Activated T-helper 1 cell treated with Interleukin-2 at 50 U/mL for 16 hours (primary cell): ENCODE results near the gene WDSUB1.

Source experiments
- DNase-seq: peaks from one replicate; pipeline ENCODE4 v3.0.0-alpha.2; 2020; ENCODE audit warnings: low read depth

Gene WDSUB1

GRCh38 chr2:159225025-159226016, 61.2 kb downstream of the WDSUB1 start:
- DNase-seq = no peak

DNA sequence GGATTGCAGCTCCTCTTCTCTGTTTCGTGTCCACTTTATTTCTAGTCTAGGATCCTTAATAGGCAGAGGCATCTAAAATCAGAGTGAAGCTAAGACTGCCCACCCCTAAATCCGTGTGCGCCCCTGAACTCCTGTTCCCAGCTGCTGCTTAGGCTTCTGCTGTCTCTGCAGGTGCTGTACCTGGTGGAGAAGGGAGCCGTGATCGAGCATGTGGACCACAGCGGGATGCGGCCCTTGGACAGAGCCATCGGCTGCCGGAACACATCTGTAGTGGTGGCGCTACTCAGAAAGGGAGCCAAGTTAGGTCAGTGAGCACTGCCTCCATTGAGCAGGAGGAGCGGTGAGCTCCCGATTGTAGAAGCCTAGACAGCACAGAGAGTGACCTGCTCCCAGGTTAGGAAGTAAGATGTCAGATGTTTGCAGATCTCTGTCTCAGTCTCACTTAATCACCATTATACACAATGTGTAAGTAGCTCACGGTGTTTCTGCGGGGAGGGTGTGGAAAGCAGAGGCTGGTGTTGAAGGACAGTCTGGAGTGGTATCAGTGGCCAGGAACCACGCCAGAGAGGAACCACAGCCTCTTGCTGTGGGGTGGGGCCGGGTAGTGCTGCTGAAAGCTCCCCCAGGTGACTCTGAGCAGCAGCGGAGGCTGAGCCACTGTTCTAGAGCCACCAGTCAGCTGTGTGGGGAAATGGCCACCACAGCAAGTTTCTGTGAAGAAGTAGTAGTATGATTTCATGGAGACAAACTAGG, 62.3 kb downstream of the WDSUB1 start:
- no peak for DNase-seq

DNA sequence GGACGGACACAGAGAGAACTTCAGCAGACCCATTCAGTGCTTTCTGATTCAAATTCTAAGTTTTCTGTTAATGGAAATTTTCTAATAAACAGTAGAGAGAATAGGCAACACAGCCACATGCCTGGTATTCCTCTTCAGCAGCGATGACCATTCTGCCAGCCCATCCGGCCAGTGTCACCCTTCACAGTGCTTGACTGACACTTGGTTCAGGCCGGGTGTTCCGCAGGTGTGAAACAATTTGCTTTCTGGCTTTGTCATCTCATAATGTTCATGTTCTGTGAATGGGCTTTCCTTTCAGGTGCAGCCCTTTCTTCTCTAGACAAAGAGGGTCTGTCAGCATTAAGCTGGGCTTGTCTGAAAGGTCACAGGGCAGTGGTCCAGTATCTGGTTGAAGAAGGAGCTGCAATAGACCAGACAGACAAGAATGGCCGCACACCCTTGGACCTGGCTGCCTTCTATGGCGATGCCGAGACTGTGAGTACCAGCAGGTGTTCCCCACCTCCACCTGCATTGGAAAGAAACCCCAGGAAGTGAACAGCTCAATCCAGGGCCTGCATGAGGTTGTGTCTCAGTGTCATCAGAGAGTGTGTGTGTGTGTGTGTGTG, 67.0 kb downstream of the WDSUB1 start:
- no peak for DNase-seq

GRCh38 chr2:159218389-159218788, 68.1 kb downstream of the WDSUB1 start:
- DNase-seq = no peak

GRCh38 chr2:159217676-159218075, 68.8 kb downstream of the WDSUB1 start:
- DNase-seq = no peak

- DNase-seq = no peak
Measured at GRCh38 chr2:159215116-159215515, 71.4 kb downstream of the WDSUB1 start.

- no peak for DNase-seq
Measured at GRCh38 chr2:159214325-159214865, 72.1 kb downstream of the WDSUB1 start.

DNA sequence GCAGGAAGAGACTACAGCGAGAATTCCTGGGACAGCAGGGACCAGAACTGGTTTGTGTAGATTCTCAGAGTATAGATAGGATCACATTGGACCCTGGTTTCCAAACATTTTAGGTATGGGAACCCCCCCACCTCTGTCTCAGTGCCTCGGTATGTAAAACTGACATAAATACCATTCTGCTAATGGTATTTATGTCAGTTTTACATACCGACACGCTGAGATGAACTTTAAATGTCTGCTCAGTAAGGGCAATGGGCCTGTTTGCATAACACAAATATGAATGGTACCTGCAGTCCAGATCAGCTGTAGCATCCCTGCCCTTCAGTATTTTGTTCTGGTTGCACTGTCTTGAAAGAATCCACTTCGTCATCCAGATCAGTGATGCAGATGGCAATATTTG, 73.2 kb downstream of the WDSUB1 start:
- no peak for DNase-seq

DNA sequence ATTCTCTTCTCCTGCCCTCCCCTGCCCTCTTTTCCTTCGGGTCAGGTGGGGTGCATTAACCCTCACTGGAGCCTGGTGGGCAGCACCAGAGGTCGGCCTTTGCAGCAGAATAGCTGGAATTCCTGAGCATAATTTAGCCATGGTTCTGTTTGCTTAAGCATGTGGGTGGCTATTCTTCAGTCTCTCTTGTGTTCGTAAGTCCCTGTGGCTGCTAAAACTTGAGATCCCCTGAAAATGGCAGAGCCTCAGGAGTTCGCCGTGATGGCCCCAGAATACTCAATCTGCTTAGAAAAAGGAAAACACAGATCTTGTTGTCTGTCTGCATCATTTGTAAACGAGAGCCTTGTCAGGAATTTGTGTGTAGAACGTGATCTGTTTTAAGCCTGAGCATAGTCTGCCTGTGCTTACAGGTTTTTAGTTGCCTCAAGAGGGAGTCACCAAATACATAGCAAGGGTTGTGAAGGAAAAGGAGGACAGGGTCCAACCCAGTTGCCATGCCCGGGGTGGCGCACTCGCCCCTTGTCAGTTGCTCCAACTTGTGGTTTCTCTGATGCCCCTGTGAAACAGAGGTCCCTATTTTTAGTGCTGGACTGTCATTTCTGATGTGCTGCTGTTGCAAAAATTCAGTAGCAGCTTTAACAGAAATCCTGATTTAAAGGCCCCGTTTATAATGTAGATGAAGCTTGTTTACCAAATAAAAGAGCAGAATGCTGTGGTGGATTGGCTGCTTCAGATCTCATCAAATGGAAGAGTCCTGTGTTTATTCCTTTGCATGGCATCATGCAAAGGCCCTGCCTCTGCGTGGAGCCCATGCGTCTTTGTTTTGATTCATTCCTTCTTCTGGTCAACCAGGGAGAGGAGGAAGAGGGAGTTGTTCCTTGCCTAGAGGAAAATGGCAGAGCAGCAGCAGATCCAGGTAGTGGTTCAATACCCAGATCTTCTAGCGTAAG, 74.8 kb downstream of the WDSUB1 start:
- no peak for DNase-seq

GRCh38 chr2:159209341-159210306, 76.9 kb downstream of the WDSUB1 start:
- peak; percentile 20 for DNase-seq

- DNase-seq = no peak
Measured at GRCh38 chr2:159208438-159208837, 78.1 kb downstream of the WDSUB1 start.

GRCh38 chr2:159206736-159207380, 79.6 kb downstream of the WDSUB1 start:
- no peak for DNase-seq

GRCh38 chr2:159204381-159205144, 81.9 kb downstream of the WDSUB1 start:
- no peak for DNase-seq

DNA sequence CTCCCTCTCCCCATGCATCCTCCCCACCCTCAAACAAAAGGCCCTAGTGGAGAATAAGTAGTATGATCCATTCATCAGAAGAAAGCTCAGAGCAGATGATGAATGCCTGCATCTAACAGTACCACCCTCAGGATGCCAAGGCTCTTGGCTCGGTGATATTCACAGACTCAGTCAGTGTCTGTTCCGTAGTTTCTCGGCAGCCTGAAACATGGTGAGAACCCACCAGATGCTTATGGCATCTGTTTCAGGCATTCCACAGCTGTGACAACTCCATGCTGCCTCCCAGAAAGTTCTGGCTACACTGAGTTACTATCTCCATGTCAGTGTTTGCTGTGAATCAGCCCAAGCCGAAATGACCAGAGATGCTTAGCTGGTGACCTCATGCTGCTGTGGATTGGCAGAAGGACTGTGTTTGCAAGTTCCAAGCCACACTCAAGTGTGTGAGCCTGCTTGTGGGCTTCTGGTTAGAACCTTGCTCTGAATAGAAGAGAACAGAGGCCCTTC, 83.9 kb downstream of the WDSUB1 start:
- DNase-seq = no peak

DNA sequence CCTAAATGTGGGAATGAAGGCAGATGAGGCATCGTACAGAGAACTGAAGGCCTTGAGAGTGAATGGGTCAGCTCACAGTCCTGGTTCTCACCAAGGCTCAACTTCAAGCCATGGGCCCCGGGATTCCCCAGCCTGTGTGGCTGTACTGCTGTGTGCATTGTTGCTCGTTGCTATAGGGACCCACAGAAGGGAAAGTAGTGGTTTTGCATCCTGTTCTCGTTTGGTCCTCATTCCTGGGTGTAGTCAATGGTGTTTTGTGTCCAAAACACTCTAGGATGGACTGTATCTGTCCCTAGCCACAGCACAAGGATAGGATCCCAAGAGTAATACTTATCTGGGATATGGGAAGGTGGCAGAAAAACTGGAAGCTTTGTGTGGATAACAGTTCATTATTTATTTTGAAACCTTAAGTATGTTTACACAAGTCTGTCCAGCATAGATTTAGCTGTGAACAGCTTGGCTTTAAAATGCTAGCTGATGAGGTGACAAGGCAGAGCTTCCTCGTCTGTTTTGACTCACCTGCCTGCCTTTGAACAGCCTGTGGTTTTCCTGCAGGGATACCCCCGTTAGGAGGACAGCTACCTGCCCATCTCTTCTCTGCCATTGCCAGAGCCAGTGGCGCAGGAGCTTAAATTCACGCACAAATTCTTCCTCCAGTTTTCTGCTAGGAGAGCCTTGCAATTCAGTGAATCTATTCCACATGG, 85.0 kb downstream of the WDSUB1 start:
- no peak for DNase-seq

- no peak for DNase-seq
Measured at GRCh38 chr2:159200498-159200897, 86.0 kb downstream of the WDSUB1 start.

- DNase-seq = no peak
Measured at GRCh38 chr2:159199761-159200465, 86.6 kb downstream of the WDSUB1 start.
